ENCODE results near the gene KRT7. TPM values are rescaled to one million over a fixed set of nuclear protein-coding genes. Genes with fewer than 3 reads are reported as not detected.

The KRT7 gene
- total RNA-seq, 2 donors from 2014 or later = 4.1 to 6.8 TPM

- DNase-seq (ENCODE audit: low spot score) = no peak
- intact Hi-C loops (cut with DNase I) = no loop called here
Observed at GRCh38 chr12:52198454-52199215, 34.4 kb upstream of the KRT7 start.

DNA sequence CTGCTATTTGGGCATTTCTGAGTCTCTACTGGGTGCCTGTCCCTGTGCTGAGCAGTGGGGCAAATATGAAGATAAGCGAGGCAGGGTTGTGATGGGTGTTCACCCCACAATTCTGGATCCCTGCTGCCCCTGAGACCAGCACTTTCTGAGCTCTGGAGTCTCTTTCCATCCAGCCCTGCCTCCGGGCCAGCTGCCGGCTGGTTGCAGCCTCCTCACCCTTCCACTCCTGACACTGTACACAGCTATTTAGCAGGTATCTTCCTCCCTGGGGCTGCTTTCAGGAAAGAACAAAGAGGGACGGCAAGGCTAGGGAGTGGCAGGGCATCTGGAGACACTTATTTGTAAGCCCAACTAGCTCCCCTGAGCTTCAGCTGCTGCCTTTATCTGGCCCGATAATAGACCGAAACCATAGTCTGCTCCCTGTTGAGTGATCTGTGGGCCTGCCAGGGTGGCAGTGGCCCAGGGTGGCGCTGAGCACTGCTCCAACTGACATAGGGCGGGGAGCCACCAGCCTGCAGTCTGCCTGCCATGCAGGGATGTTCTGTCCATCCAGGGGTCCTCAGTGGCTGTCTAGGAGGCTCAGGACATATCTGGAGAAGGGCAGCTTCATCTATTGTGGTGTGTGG is 33.6 kb upstream of the KRT7 start:
- intact Hi-C loops (cut with DNase I) = no loop called here
- no peak for DNase-seq (ENCODE audit: low spot score)

DNA sequence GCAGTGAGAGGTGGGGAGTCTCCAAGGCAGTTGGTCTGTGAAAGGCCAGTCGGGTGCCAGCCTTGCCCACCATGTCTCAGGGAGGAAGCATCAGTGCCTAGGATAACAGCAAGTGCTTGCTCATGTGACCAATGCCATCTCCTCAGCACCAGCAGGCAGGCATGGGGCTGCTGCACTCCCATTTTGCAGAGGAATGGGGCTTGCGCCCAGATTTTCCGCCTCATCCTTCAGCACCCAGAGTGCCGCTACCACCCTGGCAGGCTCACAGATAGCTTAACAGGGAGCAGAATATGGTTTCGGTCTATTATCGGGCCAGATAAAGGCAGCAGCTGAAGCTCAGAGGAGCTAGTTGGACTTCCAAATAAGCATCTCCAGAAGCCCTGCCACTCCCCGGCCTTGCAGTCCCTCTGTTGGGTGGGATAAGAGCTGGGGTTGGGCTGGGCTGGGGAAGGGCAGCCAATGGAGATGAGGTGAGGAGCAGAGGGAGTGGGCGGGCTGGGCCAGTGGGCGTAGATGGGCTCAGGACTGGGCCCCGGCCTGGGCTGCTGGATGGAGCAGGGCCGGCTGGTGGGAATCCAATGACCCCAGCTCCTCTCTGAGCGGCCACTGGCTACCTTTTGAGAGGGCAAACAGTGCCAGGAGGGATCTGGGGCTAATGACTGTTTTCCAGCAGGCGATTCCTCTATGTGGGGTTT is 32.8 kb upstream of the KRT7 start:
- intact Hi-C loops (cut with DNase I) = no loop called here
- no peak for DNase-seq (ENCODE audit: low spot score)

DNA sequence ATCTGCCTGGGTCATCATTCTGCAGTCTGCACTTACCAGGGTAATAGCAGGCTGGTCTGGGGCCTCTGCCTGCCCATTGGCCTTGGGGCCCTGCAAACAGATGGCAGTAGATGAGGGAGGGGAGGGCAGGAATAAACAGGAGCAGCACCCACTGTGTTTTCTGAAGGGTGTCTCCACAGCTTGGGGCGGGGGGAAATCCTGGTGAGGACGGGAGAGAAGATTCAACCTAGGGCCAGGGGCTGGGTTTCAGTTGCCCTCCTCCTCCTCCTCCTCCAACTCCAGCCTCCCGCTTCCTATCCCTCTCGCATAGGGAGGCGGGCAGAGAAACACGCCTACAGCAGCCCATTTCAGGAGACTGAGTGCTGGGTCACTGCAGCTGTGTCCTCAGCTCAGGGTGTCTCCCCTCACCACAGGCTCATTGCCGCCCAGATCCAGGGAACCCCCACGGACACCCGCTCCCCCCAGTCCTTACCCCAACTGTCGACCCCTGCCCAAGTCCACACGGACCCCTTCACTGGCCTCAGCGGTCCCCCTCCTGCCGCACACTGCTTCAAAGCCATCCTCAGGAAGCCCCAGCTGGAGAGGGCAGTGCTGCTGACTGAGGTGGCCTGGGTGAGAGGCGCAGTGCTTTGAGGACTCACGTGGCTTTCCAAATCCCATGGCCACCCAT is 32.1 kb upstream of the KRT7 start:
- DNase-seq (ENCODE audit: low spot score) = no peak
- intact Hi-C loops (cut with DNase I) = no loop called here

GRCh38 chr12:52201451-52201839 is 31.6 kb upstream of the KRT7 start:
- no peak for DNase-seq (ENCODE audit: low spot score)
- intact Hi-C loops (cut with DNase I) = no loop called here

- DNase-seq (ENCODE audit: low spot score) = peak; percentile 80
Observed at GRCh38 chr12:52202361-52203078, 30.5 kb upstream of the KRT7 start.

DNA sequence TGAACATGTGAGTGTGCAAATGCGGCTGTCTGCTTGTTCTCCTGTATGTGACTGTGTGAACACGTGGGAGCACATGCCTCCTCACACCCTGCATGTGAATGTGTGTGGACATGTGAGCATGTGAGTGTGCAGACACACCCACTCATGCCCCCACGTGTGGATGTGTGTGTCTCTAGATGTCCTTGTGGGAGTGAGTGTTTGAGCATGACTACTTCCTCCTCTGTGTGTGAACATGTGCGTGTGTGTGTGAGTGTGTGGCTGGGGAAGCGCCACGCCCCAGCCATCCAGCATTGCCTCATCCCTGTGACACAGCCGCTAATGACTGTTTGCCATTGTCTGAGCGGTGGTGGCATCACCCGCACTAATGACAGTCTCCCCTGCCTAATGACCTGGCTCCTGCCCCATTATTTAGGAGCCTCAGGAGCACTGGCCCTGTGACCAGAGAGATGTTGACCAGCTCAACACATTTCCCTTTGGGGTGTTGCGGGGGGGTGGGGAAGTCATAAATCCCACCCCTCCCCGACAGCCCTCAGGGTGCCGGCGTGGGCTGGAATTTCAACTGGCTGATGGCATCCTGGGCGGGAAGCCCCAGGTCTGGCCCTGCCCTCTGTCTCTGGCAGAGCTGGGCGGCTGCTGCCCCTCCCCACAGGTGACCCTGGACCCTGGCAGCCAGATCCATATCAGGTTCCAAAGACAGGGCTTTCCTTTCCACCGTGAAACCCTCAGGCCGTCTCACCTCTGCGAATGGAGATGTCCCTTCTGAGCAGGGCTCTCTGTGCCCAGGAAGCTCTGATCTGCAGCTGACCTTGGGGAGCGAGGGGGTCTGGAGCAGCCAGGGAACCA is 29.7 kb upstream of the KRT7 start:
- intact Hi-C loops (cut with DNase I) = no loop called here
- DNase-seq (ENCODE audit: low spot score) = peak; percentile 92

More at GRCh38 chr12:52202361-52203078, 30.5 kb upstream of the KRT7 start:
- intact Hi-C loops (cut with DNase I) = no loop called here

- DNase-seq (ENCODE audit: low spot score) = peak; percentile 53
Observed at GRCh38 chr12:52204095-52204930, 28.7 kb upstream of the KRT7 start.

GRCh38 chr12:52204931-52205505 is 28.0 kb upstream of the KRT7 start:
- intact Hi-C loops (cut with DNase I) = no loop called here
- DNase-seq (ENCODE audit: low spot score) = peak; percentile 53

More at GRCh38 chr12:52204095-52204930, 28.7 kb upstream of the KRT7 start:
- intact Hi-C loops (cut with DNase I) = no loop called here

DNA sequence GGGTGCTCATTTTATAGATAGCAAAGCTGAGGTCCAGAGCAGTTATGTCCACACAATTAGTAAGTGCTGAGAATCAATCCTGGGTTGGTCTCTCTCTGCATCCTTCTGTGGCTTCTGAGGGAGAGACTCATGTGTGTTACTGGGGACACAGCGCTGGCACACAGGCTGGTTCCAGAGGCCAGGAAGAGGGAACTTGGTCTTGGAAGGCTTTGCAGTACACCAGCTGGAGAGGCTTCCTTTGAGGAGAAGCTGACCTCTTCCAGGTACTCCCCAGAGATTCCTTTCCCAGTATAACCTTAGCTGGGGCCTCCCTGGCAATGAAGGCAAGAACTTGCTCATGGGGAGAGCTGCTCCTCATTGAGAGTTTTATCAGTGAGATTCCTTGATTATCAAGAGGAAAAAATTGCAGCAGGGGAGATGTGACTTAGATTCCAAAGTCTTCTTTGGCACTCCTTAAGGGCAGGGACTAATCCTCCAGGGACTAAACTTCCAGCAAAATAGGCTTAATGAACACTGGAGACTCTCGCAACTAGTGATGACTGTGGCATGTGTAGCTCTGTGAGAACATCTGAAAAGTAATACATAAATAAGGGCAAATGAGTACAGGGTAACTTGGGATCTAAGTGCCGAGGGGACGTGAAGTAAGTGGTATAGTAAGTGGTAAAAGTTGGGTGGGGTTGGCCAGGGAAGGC is 27.3 kb upstream of the KRT7 start:
- intact Hi-C loops (cut with DNase I) = no loop called here
- peak; percentile 36 for DNase-seq (ENCODE audit: low spot score)

DNA sequence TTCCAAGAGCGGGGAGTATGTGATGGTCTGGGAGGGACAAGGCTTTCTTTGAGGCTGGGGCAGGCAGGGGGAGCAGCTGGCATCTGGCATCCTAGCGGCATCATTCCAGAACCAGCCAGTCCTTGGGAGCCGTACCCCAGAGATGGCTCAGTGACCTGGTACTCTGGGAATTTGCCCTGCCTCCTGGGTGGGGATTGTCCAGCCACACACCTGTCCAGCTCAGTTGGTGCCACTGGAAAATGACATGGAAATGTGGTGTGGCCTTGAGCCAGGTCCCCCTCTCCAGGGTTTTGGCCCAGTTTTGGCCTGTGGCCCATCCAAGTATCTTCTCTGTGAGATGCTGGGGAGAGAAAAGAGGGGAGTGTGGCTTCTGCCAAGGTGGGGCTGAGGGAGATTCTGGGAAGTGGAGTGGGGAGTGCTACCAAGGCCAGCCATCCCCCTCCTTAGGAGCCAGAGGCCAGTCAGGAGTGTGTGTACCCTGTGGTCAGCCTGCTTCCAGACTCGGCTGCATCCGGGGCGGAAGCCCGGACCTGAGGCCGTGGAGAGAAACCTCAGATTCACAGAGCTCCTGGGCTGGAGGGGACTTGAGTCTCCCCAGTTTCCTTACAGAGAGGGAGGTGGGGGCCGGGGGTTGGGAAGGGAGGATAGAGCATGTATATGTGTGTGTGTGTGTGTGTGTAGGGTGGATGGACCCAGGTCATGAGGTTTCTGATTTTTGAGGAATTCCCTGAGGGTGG is 26.6 kb upstream of the KRT7 start:
- DNase-seq (ENCODE audit: low spot score) = peak; percentile 76
- intact Hi-C loops (cut with DNase I) = no loop called here

- peak; percentile 50 for DNase-seq (ENCODE audit: low spot score)
- intact Hi-C loops (cut with DNase I) = no loop called here
Observed at GRCh38 chr12:52207106-52207505, 25.9 kb upstream of the KRT7 start.

DNA sequence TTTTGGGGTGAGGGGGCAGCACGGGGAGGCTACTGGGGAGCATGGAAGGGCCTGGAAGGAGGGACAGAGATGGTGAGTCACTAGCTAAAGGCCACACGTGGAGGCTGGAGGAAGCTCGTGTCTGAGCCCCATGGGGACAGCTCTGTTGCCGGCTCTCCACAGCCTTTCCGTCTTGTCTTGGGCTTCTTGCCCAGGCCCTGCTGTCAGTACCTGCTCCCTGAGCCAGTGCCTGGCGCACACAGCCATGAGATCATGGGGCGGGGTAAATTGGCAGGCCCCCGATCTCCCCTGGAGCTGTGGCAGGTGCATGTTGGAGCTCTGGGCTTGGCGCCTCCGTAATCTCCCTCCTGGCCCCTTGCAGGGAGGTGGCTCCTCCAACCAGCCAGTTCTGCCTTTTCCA is 25.1 kb upstream of the KRT7 start:
- intact Hi-C loops (cut with DNase I) = no loop called here
- peak; percentile 89 for DNase-seq (ENCODE audit: low spot score)

GRCh38 chr12:52208424-52209165 is 24.4 kb upstream of the KRT7 start:
- peak; percentile 66 for DNase-seq (ENCODE audit: low spot score)
- intact Hi-C loops (cut with DNase I) = no loop called here

DNA sequence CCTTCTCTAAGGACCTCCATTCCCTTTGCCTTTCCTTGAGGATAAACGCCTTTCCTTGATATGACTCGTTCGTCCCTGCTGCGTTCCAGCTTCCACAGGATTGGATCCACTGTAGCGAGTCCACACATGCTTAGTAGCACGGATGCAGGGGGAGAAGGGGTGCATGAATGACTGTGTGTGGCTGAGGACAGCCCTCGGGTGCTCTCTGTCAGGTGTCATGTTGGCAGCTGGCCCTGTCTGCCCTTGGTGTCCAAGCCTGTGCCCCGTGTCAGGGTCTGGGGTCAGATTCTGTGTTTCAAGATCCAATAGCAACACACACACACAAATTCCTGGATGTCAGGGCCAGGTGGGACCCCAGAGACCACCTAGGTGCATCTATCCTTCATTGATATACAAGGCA is 23.7 kb upstream of the KRT7 start:
- intact Hi-C loops (cut with DNase I) = no loop called here
- DNase-seq (ENCODE audit: low spot score) = peak; percentile 56
